Mucosa of descending colon (tissue), 3 donors: Measurements from ENCODE around the gene PTPN20. TPM values are rescaled to one million over a fixed set of nuclear protein-coding genes. Genes with fewer than 3 reads are reported as not detected.
A peak's percentile ranks its signal among the peaks of the same experiment; 100 is the strongest.

Source experiments
- ATAC-seq: fragments of 200-7000 bp; cut with Tn5 transposase; one replicate; pipeline ENCODE4 v1.9.1; 2020; ENCODE audit warnings: mild to moderate bottlenecking, moderate library complexity
- DNase-seq, 3 donors: peaks; one replicate each; pipeline ENCODE4 v3.0.0-alpha.2; 2020
- H3K36me3 ChIP-seq: fragments of 200-600 bp; one replicate; pipeline ENCODE4 v1.8.0; 2021; ENCODE audit warnings: low read depth, mild to moderate bottlenecking
- H3K4me1 ChIP-seq: fragments of 200-600 bp; one replicate; pipeline ENCODE4 v1.8.0; 2021; ENCODE audit warnings: low read depth, mild to moderate bottlenecking
- H3K4me3 ChIP-seq: fragments of 200-600 bp; one replicate; pipeline ENCODE4 v1.8.0; 2021; ENCODE audit warnings: mild to moderate bottlenecking
- H3K9me3 ChIP-seq: fragments of 200-600 bp; one replicate; pipeline ENCODE4 v1.8.0; 2021; ENCODE audit warnings: mild to moderate bottlenecking
- CTCF ChIP-seq: fragments of 200-600 bp; IDR thresholded peaks from one replicate; pipeline ENCODE4 v1.8.0; 2022; ENCODE audit warnings: antibody characterized with exemption, mild to moderate bottlenecking
- intact Hi-C, 2 donors: fragments of 100-400 bp; cut with DNase I in 1 of 2; cut with micrococcal nuclease in 1 of 2; formaldehyde crosslinking; loops; one replicate each; pipeline versions ENCODE4 v1.11.0 to v1.11.1; 2022; cut with DNase I, micrococcal nuclease
- total RNA-seq, 3 donors: library from RNA; stranded (reverse); fragmentation: NEBNext Ultra II Directional in 2 of 3; extraction: Animal tissue kit (Norgen Biotek cat#: 25700) in 2 of 3; gene quantifications; one replicate each; pipeline versions ENCODE4 v1.2.1 to v1.2.4, GENCODE V29; 2021 to 2023
- donor health status: DM: no; HTN: no; CAD: no; lungs with moderate emphysema.
- donor health status: DM: no; HTN: no; CAD: no.
- donor health status: DM: no; HTN: yes; CAD: no.

PTPN20 gene
- total RNA-seq, 3 donors from 2014 or later = 1.6 to 6.5 (median 1.7) TPM

- Histone ChIP-seq H3K36me3 (no peaks in the 10 kb centered on the region), H3K4me3 (no peak overlapping the region), H3K4me1 (no peaks in the 10 kb centered on the region), H3K9me3 (no peaks in the 10 kb centered on the region)
- ATAC-seq (peak; percentile 89), DNase-seq (peak; percentile 39 to 56 (median 40))
- TF ChIP-seq CTCF = peak; percentile 44
- intact Hi-C loops = no loop called here
These were observed 81.8 kb downstream of the PTPN20 start for GRCh38 chr10:46992803-46993561.

- DNase-seq = no peak
- intact Hi-C loops = no loop called here
- peaks cover 3% of the 10 kb centered on the region for H3K4me1 ChIP-seq
- no peaks in the 10 kb centered on the region for H3K36me3 ChIP-seq
- no peak for ATAC-seq
- H3K4me3 ChIP-seq = no peak overlapping the region
- H3K9me3 ChIP-seq = no peaks in the 10 kb centered on the region
- no peak for TF ChIP-seq CTCF
These were observed 84.0 kb downstream of the PTPN20 start for GRCh38 chr10:46995234-46995633.

- TF ChIP-seq CTCF = no peak
- no peaks in the 10 kb centered on the region for H3K9me3 ChIP-seq
- no peak overlapping the region for H3K4me3 ChIP-seq
- no peak for DNase-seq
- peaks cover 3% of the 10 kb centered on the region for H3K4me1 ChIP-seq
- intact Hi-C loops = no loop called here
- H3K36me3 ChIP-seq = no peaks in the 10 kb centered on the region
- ATAC-seq = no peak
These were observed 87.0 kb downstream of the PTPN20 start for GRCh38 chr10:46998192-46998591.

- H3K9me3 ChIP-seq = no peaks in the 10 kb centered on the region
- intact Hi-C loops = no loop called here
- peaks cover 3% of the 10 kb centered on the region for H3K4me1 ChIP-seq
- peak in 1 of 3 donors; percentile 43 for DNase-seq
- ATAC-seq = peak; percentile 95
- H3K36me3 ChIP-seq = no peaks in the 10 kb centered on the region
- TF ChIP-seq CTCF = no peak
- no peak overlapping the region for H3K4me3 ChIP-seq
These were observed 87.4 kb downstream of the PTPN20 start for GRCh38 chr10:46998595-46998994.

GRCh38 chr10:46999217-46999616 lies 88.0 kb downstream of the PTPN20 start:
- DNase-seq (no peak), ATAC-seq (peak; percentile 79)
- H3K4me1 ChIP-seq = peaks cover 3% of the 10 kb centered on the region
- H3K9me3 ChIP-seq = no peaks in the 10 kb centered on the region
- no peak overlapping the region for H3K4me3 ChIP-seq
- intact Hi-C loops = no loop called here
- H3K36me3 ChIP-seq = no peaks in the 10 kb centered on the region
- no peak for TF ChIP-seq CTCF
